Vagina (tissue), 2 donors: ENCODE results near the gene DNAH3. TPM values are rescaled to one million over a fixed set of nuclear protein-coding genes. Genes with fewer than 3 reads are reported as not detected.

Experiments
- DNase-seq, 2 donors: peaks; one replicate each; pipeline ENCODE4 v3.0.0-alpha.2; 2017; ENCODE audit errors: extremely low spot score in 2 of 2
- H3K27ac ChIP-seq: fragments of 200-600 bp; sonication (generic); one replicate; pipeline ENCODE4 v1.5.1; 2019
- H3K27me3 ChIP-seq: fragments of 200-600 bp; sonication (generic); one replicate; pipeline ENCODE4 v1.5.1; 2019
- H3K36me3 ChIP-seq, 2 donors: fragments of 200-600 bp; sonication (generic); one replicate each; pipeline ENCODE4 v1.5.1; 2017 to 2019
- H3K4me1 ChIP-seq: fragments of 200-600 bp; sonication (generic); one replicate; pipeline ENCODE4 v1.5.1; 2019
- H3K4me3 ChIP-seq, 2 donors: fragments of 200-600 bp; sonication (generic); 1 replicate in 1 of 2; 2 replicates in 1 of 2; pipeline ENCODE4 v1.5.1; 2016 to 2019
- H3K9me3 ChIP-seq: fragments of 200-600 bp; sonication (generic); one replicate; pipeline ENCODE4 v1.5.1; 2019
- CTCF ChIP-seq, 3 experiments: fragments of 450-650 bp in 2 of 3; fragments of 200-600 bp in 1 of 3; sonication (generic) in 1 of 3; IDR thresholded peaks; one replicate each; pipeline ENCODE4 v1.5.1; 2017 to 2019; ENCODE audit warnings: antibody characterized with exemption in 3 of 3, mild to moderate bottlenecking in 2 of 3, moderate library complexity in 2 of 3
- POLR2A ChIP-seq, 2 donors: fragments of 450-650 bp; IDR thresholded peaks; one replicate each; pipeline ENCODE4 v1.6.1; 2017; ENCODE audit warnings: antibody characterized with exemption in 2 of 2, mild to moderate bottlenecking in 2 of 2, moderate library complexity in 2 of 2
- POLR2AphosphoS5 ChIP-seq, 2 donors: sonication (generic); formaldehyde crosslinking; IDR thresholded peaks; one replicate each; pipeline ENCODE4 v1.9.0; 2017; ENCODE audit warnings: antibody characterized with exemption in 2 of 2, mild to moderate bottlenecking in 2 of 2, low read depth in 1 of 2; ENCODE audit not compliant: insufficient read depth in 1 of 2
- intact Hi-C: fragments of 100-400 bp; cut with DNase I; formaldehyde crosslinking; loops from one replicate; pipeline ENCODE4 v1.15.1; 2023
- total RNA-seq: library from RNA; depleted of rRNA; stranded (reverse); fragments of >200 nt; gene quantifications from one replicate; pipeline ENCODE4 v1.2.3, GENCODE V29; 2016

The DNAH3 gene
- total RNA-seq, 1 donor from 2014 or later = 0.25 TPM

- Histone ChIP-seq H3K36me3 (peaks cover 0 to 16% of the 10 kb centered on the region in 2 donors), H3K27ac (no peak overlapping the region), H3K4me1 (peaks cover 35% of the 10 kb centered on the region), H3K9me3 (no peaks in the 10 kb centered on the region), H3K4me3 (no peak overlapping the region), H3K27me3 (no peaks in the 10 kb centered on the region)
- DNase-seq = no peak
- no peak for TF ChIP-seq POLR2A (IDR thresholded peaks at IDR 0.05)
- TF ChIP-seq POLR2AphosphoS5 (IDR thresholded peaks at IDR 0.05; ENCODE audit: insufficient read depth in 1 of 2, low read depth in 1 of 2) = no peak
- no peak for TF ChIP-seq CTCF (IDR thresholded peaks at IDR 0.05)
- intact Hi-C loops = no loop called here
Observed at GRCh38 chr16:20894388-20894787, 256.3 kb downstream of the DNAH3 start.

GRCh38 chr16:20889625-20890275 is 260.9 kb downstream of the DNAH3 start:
- intact Hi-C loops = no loop called here
- Histone ChIP-seq H3K36me3 (peaks cover 0 to 9% of the 10 kb centered on the region in 2 donors), H3K4me3 (no peak overlapping the region), H3K4me1 (peaks cover 9% of the 10 kb centered on the region), H3K9me3 (no peaks in the 10 kb centered on the region), H3K27me3 (no peaks in the 10 kb centered on the region), H3K27ac (no peak overlapping the region)
- TF ChIP-seq POLR2AphosphoS5 (IDR thresholded peaks at IDR 0.05; ENCODE audit: insufficient read depth in 1 of 2, low read depth in 1 of 2) (no peak), CTCF (IDR thresholded peaks at IDR 0.05) (no peak), POLR2A (IDR thresholded peaks at IDR 0.05) (no peak)
- DNase-seq = no peak

GRCh38 chr16:20887207-20887606 is 263.4 kb downstream of the DNAH3 start:
- Histone ChIP-seq H3K36me3 (peaks cover 0 to 2% of the 10 kb centered on the region in 2 donors), H3K4me1 (peaks cover 33% of the 10 kb centered on the region), H3K4me3 (no peak overlapping the region), H3K27ac (no peak overlapping the region), H3K9me3 (no peaks in the 10 kb centered on the region), H3K27me3 (no peaks in the 10 kb centered on the region)
- DNase-seq = no peak
- TF ChIP-seq CTCF (IDR thresholded peaks at IDR 0.05) (no peak), POLR2AphosphoS5 (IDR thresholded peaks at IDR 0.05; ENCODE audit: insufficient read depth in 1 of 2, low read depth in 1 of 2) (no peak), POLR2A (IDR thresholded peaks at IDR 0.05) (no peak)
- intact Hi-C loops = no loop called here

GRCh38 chr16:20886320-20886719 is 264.3 kb downstream of the DNAH3 start:
- no peaks in the 10 kb centered on the region for H3K36me3 ChIP-seq
- intact Hi-C loops = no loop called here
- H3K9me3 ChIP-seq = no peaks in the 10 kb centered on the region
- H3K4me1 ChIP-seq = peaks cover 42% of the 10 kb centered on the region
- H3K27ac ChIP-seq = no peak overlapping the region
- H3K4me3 ChIP-seq = no peak overlapping the region
- no peaks in the 10 kb centered on the region for H3K27me3 ChIP-seq
- TF ChIP-seq POLR2A (IDR thresholded peaks at IDR 0.05) = no peak
- TF ChIP-seq CTCF (IDR thresholded peaks at IDR 0.05) = no peak
- no peak for TF ChIP-seq POLR2AphosphoS5 (IDR thresholded peaks at IDR 0.05; ENCODE audit: insufficient read depth in 1 of 2, low read depth in 1 of 2)
- DNase-seq = no peak

- no peak for TF ChIP-seq POLR2A (IDR thresholded peaks at IDR 0.05)
- no peak for TF ChIP-seq POLR2AphosphoS5 (IDR thresholded peaks at IDR 0.05; ENCODE audit: insufficient read depth in 1 of 2, low read depth in 1 of 2)
- no peak for TF ChIP-seq CTCF (IDR thresholded peaks at IDR 0.05)
- Histone ChIP-seq H3K36me3 (no peaks in the 10 kb centered on the region), H3K9me3 (no peaks in the 10 kb centered on the region), H3K4me3 (no peak overlapping the region), H3K27me3 (no peaks in the 10 kb centered on the region), H3K27ac (peak overlapping the region; percentile 42), H3K4me1 (peaks cover 56% of the 10 kb centered on the region)
- intact Hi-C loops = no loop called here
- DNase-seq = no peak
Observed at GRCh38 chr16:20884240-20884556, 266.4 kb downstream of the DNAH3 start.
